Stimulated activated CD4-positive, alpha-beta T cell treated with anti-CD3 and anti-CD28 coated beads, Interleukin-1b, Interleukin-23, amount 100 ng/mL, for 4 hours (primary cell): Measurements from ENCODE around the gene PCDHA13.
"Not testable (repeated sequence)": the region's sequence is repeated elsewhere in the genome, so short reads cannot be mapped to it uniquely, and the experiment has no call there.

ENCODE experiments used
- DNase-seq, 2 donors: peaks; one replicate each; pipeline ENCODE4 v3.0.0-alpha.2; 2020; ENCODE audit warnings: low read depth in 2 of 2

PCDHA13 gene, protein sequence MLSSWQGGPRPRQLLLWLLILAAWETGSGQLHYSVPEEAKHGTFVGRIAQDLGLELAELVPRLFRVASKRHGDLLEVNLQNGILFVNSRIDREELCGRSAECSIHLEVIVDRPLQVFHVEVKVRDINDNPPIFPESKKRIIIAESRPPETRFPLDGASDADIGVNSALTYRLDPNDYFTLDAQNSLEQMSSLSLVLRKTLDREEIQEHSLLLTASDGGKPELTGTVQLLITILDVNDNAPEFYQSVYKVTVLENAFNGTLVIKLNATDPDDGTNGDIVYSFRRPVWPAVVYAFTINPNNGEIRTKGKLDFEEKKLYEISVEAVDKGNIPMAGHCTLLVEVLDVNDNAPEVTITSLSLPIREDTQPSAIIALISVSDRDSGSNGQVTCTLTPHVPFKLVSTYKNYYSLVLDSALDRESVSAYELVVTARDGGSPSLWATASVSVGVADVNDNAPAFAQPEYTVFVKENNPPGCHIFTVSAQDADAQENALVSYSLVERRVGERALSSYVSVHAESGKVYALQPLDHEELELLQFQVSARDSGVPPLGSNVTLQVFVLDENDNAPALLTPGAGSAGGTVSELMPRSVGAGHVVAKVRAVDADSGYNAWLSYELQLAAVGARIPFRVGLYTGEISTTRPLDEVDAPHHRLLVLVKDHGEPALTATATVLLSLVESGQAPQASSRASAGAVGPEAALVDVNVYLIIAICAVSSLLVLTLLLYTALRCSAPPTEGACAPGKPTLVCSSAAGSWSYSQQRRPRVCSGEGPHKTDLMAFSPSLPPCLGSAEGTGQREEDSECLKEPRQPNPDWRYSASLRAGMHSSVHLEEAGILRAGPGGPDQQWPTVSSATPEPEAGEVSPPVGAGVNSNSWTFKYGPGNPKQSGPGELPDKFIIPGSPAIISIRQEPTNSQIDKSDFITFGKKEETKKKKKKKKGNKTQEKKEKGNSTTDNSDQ

DNA sequence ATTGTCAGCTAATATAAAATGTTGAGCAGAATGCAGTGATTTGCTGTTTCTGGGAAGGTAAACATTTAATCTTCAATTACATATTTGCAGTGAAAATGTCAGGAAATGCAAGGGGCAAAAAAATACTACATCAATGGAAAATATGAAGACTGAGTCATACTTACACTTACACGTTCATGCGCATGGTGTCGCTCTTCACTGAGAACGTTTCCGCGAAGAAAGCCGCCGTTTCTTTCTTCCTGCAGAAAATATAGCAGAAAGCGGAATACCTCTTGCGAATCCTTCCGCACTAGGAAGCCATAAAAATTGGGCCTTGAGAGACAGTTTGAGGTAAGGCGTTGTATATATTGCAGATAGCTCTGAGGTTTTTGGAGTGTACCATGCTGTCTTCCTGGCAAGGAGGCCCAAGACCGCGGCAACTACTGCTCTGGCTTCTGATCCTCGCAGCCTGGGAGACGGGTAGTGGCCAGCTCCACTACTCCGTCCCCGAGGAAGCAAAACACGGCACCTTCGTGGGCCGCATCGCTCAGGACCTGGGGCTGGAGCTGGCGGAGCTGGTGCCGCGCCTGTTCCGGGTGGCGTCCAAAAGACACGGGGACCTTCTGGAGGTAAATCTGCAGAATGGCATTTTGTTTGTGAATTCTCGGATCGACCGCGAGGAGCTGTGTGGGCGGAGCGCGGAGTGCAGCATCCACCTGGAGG is at the start of gene PCDHA13:
TSS of gene PCDHA13 (plus strand) at position 236 of the 702 bp plus-strand sequence. CDS start at position 381, 145 bp downstream.
- DNase-seq = no peak

DNA sequence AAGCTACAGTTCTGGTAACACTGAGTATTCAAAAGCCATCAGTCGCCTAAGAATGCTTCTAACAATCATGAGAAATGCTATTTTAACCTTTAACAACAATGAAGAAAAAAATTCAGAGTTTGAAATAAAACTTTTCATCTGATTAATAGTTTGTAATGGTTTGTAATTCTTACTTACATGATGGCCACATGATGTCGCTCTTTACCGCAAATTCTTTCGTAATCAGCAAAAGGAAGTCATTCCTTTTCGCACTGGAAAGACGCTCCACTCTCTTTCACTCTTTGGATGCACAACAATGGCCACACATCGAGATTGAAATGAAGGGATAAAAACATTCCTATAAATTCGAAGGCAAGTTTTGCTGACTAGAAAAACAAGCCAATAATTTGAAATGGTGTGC is 47.9 kb upstream of the PCDHA13 start, which contains the start of gene PCDHA7:
TSS of gene PCDHA7 (plus strand) at position 277 of the 400 bp plus-strand sequence. CDS start at position 392, 115 bp downstream.
- DNase-seq = no peak

DNA sequence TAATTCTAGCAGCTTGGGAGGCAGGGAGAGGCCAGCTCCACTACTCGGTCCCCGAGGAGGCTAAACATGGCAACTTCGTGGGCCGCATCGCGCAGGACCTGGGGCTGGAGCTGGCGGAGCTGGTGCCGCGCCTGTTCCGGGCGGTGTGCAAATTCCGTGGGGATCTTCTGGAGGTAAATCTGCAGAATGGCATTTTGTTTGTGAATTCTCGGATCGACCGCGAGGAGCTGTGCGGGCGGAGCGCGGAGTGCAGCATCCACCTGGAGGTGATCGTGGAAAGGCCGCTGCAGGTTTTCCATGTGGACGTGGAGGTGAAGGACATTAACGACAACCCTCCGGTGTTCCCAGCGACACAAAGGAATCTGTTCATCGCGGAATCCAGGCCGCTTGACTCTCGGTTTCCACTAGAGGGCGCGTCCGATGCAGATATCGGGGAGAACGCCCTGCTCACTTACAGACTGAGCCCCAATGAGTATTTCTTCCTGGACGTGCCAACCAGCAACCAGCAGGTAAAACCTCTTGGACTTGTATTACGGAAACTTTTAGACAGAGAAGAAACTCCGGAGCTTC is 47.4 kb upstream of the PCDHA13 start:
- not testable (repeated sequence) for DNase-seq

DNA sequence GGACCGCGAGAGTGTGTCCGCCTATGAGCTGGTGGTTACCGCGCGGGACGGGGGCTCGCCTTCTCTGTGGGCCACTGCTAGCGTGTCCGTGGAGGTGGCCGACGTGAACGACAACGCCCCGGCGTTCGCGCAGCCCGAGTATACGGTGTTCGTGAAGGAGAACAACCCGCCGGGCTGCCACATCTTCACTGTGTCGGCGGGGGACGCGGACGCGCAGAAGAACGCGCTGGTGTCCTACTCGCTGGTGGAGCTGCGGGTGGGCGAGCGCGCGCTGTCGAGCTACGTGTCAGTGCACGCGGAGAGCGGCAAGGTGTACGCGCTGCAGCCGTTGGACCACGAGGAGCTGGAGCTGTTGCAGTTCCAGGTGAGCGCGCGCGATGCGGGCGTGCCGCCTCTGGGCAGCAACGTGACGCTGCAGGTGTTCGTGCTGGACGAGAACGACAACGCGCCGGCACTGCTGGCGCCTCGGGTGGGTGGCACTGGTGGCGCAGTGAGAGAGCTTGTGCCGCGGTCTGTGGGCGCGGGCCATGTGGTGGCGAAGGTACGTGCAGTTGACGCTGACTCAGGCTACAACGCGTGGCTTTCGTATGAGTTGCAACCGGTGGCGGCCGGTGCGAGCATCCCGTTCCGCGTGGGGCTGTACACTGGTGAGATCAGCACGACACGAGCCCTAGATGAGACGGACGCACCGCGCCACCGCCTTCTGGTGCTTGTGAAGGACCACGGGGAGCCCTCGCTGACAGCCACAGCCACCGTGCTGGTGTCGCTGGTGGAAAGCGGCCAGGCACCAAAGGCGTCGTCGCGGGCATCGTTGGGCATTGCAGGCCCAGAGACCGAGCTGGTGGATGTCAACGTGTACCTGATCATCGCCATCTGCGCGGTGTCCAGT is 46.1 kb upstream of the PCDHA13 start:
- no peak for DNase-seq

DNA sequence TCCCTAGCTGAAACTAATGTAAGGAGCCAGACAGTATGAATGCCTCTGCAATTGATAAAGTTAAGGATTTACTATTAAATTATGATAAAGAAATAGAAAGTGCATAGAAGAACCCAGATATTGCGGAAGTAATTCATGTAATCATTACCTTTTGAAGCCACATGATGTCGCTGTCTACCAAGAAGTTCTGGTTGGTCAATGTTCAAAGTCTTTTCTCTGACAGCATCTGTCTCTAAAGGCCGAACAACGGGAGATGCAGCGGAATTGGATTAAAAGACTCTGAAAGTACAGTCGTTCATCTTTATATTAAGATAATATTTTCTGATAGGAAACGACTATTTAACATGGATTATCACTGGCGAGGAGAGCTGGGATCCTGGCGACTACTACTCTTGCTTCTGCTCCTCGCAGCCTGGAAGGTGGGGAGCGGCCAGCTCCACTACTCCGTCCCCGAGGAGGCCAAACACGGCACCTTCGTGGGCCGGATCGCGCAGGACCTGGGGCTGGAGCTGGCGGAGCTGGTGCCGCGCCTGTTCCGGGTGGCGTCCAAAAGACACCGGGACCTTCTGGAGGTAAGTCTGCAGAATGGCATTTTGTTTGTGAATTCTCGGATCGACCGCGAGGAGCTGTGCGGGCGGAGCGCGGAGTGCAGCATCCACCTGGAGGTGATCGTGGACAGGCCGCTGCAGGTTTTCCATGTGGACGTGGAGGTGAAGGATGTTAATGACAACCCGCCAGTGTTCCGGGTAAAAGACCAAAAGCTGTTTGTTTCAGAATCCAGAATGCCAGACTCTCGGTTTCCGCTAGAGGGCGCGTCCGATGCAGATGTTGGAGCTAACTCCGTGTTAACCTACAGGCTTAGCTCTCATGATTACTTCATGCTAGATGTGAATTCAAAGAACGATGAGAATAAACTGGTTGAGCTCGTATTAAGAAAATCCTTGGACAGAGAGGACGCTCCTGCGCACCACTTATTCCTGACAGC is 40.7 kb upstream of the PCDHA13 start, which contains the start of gene PCDHA8:
TSS of gene PCDHA8 (plus strand) at position 210 of the 985 bp plus-strand sequence. CDS start at position 345, 135 bp downstream.
- DNase-seq = no peak

DNA sequence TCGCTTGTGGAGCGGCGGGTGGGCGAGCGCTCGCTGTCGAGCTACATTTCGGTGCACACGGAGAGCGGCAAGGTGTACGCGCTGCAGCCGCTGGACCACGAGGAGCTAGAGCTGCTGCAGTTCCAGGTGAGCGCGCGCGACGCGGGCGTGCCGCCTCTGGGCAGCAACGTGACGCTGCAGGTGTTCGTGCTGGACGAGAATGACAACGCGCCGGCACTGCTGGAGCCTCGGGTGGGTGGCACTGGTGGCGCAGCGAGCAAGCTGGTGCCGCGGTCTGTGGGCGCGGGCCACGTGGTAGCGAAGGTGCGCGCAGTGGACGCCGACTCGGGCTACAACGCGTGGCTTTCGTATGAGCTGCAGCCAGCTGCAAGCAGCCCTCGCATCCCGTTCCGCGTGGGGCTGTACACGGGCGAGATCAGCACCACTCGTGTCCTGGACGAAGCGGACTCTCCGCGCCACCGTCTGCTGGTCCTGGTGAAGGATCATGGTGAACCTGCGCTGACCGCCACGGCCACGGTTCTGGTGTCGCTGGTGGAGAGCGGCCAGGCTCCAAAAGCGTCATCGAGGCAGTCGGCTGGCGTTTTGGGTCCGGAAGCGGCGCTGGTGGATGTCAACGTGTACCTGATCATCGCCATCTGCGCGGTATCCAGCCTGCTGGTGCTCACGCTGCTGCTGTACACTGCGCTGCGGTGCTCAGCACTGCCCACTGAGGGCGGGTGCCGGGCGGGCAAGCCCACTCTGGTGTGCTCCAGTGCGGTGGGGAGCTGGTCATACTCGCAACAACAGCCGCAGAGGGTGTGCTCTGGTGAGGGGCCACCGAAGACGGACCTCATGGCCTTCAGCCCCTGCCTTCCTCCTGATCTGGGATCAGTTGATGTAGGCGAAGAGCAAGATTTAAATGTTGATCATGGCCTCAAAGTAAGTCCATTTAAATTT is 38.9 kb upstream of the PCDHA13 start:
- no peak for DNase-seq

DNA sequence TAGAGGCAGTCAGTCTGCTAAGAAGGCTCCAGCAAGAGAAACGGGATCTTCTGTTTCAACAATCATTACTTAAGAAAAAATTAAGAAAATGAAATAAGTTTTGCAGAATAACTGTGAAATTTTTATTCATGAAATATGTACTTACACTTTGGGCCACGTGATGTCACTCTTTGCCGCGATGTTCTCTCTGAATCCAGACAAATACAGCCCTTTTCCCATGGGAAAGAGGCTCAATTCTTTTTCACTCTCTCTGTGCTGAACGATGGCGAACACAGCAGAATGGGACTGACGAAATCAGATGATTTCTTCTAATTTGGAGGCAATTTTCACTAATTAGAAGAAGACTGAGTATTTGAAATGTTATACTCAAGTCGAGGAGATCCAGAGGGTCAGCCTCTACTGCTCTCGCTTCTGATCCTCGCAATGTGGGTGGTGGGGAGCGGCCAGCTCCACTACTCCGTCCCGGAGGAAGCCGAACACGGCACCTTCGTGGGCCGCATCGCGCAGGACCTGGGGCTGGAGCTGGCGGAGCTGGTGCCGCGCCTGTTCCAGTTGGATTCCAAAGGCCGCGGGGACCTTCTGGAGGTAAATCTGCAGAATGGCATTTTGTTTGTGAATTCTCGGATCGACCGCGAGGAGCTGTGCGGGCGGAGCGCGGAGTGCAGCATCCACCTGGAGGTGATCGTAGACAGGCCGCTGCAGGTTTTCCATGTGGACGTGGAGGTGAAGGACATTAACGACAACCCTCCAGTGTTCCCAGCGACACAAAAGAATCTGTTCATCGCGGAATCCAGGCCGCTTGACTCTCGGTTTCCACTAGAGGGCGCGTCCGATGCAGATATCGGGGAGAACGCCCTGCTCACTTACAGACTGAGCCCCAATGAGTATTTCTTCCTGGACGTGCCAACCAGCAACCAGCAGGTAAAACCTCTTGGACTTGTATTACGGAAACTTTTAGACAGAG is 33.5 kb upstream of the PCDHA13 start, which contains the start of gene PCDHA9:
TSS of gene PCDHA9 (plus strand) at position 244 of the 964 bp plus-strand sequence. CDS start at position 358, 114 bp downstream.
- not testable (repeated sequence) for DNase-seq

DNA sequence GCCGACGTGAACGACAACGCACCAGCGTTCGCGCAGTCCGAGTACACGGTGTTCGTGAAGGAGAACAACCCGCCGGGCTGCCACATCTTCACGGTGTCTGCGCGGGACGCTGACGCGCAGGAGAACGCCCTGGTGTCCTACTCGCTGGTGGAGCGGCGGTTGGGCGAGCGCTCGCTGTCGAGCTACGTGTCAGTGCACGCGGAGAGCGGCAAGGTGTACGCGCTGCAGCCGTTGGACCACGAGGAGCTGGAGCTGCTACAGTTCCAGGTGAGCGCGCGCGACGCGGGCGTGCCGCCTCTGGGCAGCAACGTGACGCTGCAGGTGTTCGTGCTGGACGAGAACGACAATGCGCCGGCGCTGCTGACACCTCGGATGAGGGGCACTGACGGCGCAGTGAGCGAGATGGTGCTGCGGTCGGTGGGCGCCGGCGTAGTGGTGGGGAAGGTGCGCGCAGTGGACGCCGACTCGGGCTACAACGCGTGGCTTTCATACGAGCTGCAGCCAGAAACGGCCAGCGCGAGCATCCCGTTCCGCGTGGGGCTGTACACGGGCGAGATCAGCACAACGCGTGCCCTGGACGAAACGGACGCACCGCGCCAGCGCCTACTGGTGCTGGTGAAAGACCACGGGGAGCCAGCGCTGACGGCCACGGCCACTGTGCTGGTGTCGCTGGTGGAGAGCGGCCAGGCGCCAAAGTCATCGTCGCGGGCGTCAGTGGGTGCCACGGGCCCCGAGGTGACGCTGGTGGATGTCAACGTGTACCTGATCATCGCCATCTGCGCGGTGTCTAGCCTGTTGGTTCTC is 31.9 kb upstream of the PCDHA13 start:
- not testable (repeated sequence) for DNase-seq

DNA sequence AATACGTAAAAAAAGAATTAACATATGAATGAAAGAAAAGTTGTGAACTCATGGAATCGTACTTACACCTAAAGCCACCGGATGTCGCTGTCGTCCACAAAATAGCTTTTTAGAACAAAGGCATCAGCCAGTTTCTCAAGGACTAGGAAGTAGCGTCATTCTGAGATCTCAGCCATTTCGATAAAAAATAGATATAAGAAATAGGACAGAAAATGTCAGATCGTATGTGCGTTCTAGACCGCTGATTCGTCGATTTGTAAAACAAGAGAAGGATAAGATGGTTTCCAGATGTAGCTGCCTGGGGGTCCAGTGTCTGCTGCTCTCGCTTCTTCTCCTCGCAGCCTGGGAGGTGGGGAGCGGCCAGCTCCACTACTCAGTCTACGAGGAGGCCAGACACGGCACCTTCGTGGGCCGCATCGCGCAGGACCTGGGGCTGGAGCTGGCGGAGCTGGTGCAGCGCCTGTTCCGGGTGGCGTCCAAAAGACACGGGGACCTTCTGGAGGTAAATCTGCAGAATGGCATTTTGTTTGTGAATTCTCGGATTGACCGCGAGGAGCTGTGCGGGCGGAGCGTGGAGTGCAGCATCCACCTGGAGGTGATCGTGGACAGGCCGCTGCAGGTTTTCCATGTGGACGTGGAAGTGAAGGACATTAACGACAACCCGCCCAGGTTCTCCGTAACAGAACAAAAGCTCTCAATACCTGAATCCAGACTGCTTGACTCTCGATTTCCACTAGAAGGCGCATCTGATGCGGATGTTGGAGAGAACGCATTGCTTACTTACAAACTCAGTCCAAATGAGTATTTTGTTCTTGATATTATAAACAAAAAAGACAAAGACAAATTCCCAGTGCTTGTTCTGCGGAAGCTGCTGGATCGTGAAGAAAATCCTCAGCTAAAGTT is 25.9 kb upstream of the PCDHA13 start, which contains the start of gene PCDHA10:
TSS of gene PCDHA10 (plus strand) at position 126 of the 903 bp plus-strand sequence. CDS start at position 278, 152 bp downstream.
- no peak for DNase-seq

DNA sequence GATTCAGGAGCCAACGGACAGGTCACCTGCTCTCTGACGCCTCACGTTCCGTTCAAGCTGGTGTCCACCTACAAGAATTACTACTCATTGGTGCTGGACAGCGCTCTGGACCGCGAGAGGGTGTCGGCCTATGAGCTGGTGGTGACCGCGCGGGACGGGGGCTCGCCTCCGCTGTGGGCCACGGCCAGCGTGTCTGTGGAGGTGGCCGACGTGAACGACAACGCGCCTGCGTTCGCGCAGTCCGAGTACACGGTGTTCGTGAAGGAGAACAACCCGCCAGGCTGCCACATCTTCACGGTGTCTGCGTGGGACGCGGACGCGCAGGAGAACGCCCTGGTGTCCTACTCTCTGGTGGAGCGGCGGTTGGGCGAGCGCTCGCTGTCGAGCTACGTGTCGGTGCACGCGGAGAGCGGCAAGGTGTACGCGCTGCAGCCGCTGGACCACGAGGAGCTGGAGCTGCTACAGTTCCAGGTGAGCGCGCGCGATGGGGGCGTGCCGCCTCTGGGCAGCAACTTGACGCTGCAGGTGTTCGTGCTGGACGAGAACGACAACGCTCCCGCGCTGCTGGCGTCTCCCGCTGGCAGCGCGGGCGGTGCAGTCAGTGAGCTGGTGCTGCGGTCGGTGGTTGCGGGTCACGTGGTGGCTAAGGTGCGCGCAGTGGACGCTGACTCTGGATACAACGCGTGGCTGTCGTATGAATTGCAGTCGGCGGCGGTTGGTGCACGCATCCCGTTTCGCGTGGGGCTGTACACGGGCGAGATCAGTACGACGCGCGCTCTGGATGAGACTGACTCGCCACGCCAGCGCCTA is 24.5 kb upstream of the PCDHA13 start:
- no peak for DNase-seq

DNA sequence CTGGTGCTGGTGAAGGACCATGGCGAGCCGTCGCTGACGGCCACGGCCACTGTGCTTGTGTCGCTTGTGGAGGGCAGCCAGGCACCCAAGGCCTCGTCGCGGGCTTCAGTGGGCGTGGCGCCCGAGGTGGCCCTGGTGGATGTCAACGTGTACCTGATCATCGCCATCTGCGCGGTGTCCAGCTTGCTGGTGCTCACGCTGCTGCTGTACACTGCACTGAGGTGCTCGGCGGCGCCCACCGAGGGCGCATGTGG is 24.0 kb upstream of the PCDHA13 start:
- DNase-seq = no peak

DNA sequence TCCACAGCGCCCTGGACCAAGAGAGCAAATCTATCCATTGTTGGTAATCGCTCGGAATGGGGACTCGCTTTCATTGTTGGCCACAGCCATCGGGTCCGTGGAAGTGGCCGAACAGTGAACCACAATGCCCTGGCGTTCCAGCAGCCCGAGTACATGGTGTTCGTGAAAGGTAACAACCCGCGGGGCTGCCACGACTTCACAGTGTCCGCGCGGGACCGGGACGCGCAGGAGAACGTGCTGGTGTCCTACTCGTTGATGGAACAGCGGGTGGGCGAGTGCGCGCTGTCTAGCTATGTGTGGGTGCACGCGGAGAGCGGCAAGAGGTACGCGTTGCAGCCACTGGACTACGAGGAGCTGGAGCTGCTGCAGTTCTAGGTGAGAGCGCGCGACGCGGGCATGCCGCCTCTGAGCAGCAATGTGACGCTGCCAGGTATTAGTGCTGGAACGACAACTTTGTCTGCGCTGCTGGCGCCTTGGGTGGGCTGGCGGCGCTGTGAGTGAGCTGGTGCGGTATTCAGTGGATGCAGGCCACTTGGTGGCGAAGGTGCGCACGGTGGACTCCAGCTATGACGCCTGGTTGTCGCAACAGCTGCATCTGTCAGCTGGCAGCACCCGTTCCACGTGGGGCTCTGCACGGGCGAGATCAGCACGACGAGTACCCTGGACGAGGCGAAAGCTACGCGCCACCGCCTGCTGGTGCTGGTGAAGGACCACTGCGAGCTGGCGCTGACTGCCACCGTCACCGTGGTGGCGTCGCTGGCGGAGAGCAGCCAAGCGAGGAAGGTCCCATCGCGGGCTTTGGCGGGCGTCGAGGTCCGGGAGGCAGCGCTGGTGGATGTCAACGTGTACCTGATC is 19.3 kb upstream of the PCDHA13 start:
- DNase-seq = no peak
